Measurements from ENCODE around the gene ZNF256.

DNA sequence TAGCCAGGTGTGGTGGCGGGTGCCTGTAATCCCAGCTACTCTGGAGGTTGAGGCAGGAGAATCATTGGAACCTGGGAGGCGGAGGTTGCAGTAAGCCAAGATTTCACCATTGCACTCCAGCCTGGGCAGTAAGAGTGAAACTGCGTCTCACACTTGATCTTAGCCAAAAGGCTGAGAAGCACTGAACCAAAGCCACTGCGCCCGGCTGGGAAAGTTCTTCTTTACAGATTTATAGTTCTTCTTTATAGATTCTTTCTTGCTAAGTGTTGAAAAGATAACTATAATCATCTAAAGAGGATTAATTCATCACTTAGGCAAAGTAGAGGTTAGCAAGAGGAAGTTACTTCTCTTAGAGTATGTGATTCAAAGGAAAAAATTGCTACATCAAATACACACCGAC, 42.2 kb downstream of the ZNF256 start:
- no peak for TF ChIP-seq POLR2AphosphoS5 (IDR thresholded peaks at IDR 0.05; ENCODE audit: insufficient read depth in 1 of 2, low read depth in 1 of 2)
- TF ChIP-seq CTCF (IDR thresholded peaks at IDR 0.05): no peak
